GM23338 (cell line): ENCODE results near the gene IBA57. TPM values are rescaled to one million over a fixed set of nuclear protein-coding genes. Genes with fewer than 3 reads are reported as not detected.

Experiments
- ATAC-seq: fragments of 200-7000 bp; cut with Tn5 transposase; 3 replicates; pipeline ENCODE4 v1.9.1; 2020
- DNase-seq: peaks from one replicate; pipeline ENCODE4 v3.0.0-alpha.2; 2015; ENCODE audit warnings: low spot score
- H2AFZ ChIP-seq: fragments of 200-600 bp; sonication (generic); 2 replicates; pipeline ENCODE4 v1.8.0; 2016; ENCODE audit warnings: antibody characterized with exemption, mild to moderate bottlenecking, moderate library complexity
- H3F3A ChIP-seq: fragments of 200-600 bp; sonication (generic); replicated peaks from 2 replicates; pipeline ENCODE4 v1.8.0; 2017; ENCODE audit warnings: antibody characterized with exemption, mixed run types, low read depth
- H3K27ac ChIP-seq: fragments of 200-600 bp; sonication (generic); 2 replicates; pipeline ENCODE4 v1.6.1; 2016; ENCODE audit warnings: low read depth
- H3K27me3 ChIP-seq: fragments of 200-600 bp; sonication (generic); 2 replicates; pipeline ENCODE4 v1.8.0; 2016; ENCODE audit warnings: mild to moderate bottlenecking, mixed run types, moderate library complexity; ENCODE audit not compliant: insufficient read depth
- H3K36me3 ChIP-seq: fragments of 200-600 bp; sonication (generic); 2 replicates; pipeline ENCODE4 v1.8.0; 2016; ENCODE audit warnings: mild to moderate bottlenecking; ENCODE audit not compliant: insufficient read depth
- H3K4me1 ChIP-seq: fragments of 200-600 bp; sonication (generic); 2 replicates; pipeline ENCODE4 v1.8.0; 2016; ENCODE audit warnings: mild to moderate bottlenecking, moderate library complexity; ENCODE audit not compliant: insufficient read depth
- H3K4me2 ChIP-seq: fragments of 200-600 bp; sonication (generic); 2 replicates; pipeline ENCODE4 v1.7.1; 2017; ENCODE audit warnings: mixed run types
- H3K4me3 ChIP-seq: fragments of 200-600 bp; sonication (generic); 2 replicates; pipeline ENCODE4 v1.6.1; 2016; ENCODE audit warnings: mixed run types
- H3K79me2 ChIP-seq: fragments of 200-600 bp; sonication (generic); replicated peaks from 2 replicates; pipeline ENCODE4 v1.8.0; 2017; ENCODE audit warnings: mild to moderate bottlenecking; ENCODE audit not compliant: insufficient read depth
- H3K9me2 ChIP-seq: fragments of 200-600 bp; sonication (generic); 2 replicates; pipeline ENCODE4 v1.8.0; 2017; ENCODE audit not compliant: insufficient read depth
- H4K20me1 ChIP-seq: fragments of 200-600 bp; sonication (generic); replicated peaks from 2 replicates; pipeline ENCODE4 v1.8.0; 2017; ENCODE audit warnings: mild to moderate bottlenecking; ENCODE audit not compliant: insufficient read depth
- H3K27ac Mint-ChIP-seq: 2 replicates; pipeline ENCODE4 v1.8.0; 2020; ENCODE audit warnings: inconsistent platforms, mild to moderate bottlenecking, moderate library complexity, mixed read lengths
- H3K27me3 Mint-ChIP-seq: 3 replicates; pipeline ENCODE4 v1.8.0; 2022; ENCODE audit warnings: low read depth, mild to moderate bottlenecking, moderate library complexity, mixed read lengths, inconsistent platforms; ENCODE audit not compliant: insufficient read depth, poor library complexity
- H3K36me3 Mint-ChIP-seq: 3 replicates; pipeline ENCODE4 v1.8.0; 2021; ENCODE audit warnings: low read depth, mild to moderate bottlenecking, inconsistent platforms, moderate library complexity, mixed read lengths
- H3K4me1 Mint-ChIP-seq: 3 replicates; pipeline ENCODE4 v1.8.0; 2020; ENCODE audit warnings: mild to moderate bottlenecking, inconsistent platforms, mixed read lengths
- H3K4me3 Mint-ChIP-seq: 3 replicates; pipeline ENCODE4 v1.8.0; 2021; ENCODE audit warnings: moderate library complexity, mild to moderate bottlenecking, inconsistent platforms, mixed read lengths
- H3K9me3 Mint-ChIP-seq: 3 replicates; pipeline ENCODE4 v1.8.0; 2020; ENCODE audit warnings: moderate library complexity, mild to moderate bottlenecking, inconsistent platforms, mixed read lengths
- EZH2phosphoT487 ChIP-seq: fragments of 200-600 bp; sonication (generic); IDR thresholded peaks from one replicate; pipeline ENCODE4 v1.8.1; 2018; ENCODE audit warnings: antibody characterized with exemption; ENCODE audit not compliant: unreplicated experiment
- NANOG ChIP-seq: IDR thresholded peaks from 2 replicates; pipeline ENCODE4 v1.6.1; 2016; ENCODE audit warnings: antibody characterized with exemption, borderline replicate concordance
- ZNF331 ChIP-seq: fragments of 250-450 bp; sonication (Bioruptor Pico); IDR thresholded peaks from 2 replicates; pipeline ENCODE4 v1.5.0; 2020; ENCODE audit warnings: low read depth, mild to moderate bottlenecking, moderate library complexity
- polyA plus RNA-seq: library from polyadenylated mRNA; unstranded; fragments of >200 nt; fragmentation: Nextera tagmentation; extraction: Ambion mirVana; gene quantifications from 2 replicates; pipeline ENCODE4 v1.2.1, GENCODE V29; 2016
- total RNA-seq: library from RNA; depleted of rRNA; stranded (reverse); fragments of >200 nt; shearing (Covaris generic); gene quantifications from 2 replicates; pipeline ENCODE4 v1.2.3, GENCODE V29; 2014
- TF ChIP-seq, protein P1 (sequence below), 2 experiments: fragments of 200-600 bp in 1 of 2; sonication (generic) in 1 of 2; conservative IDR thresholded peaks; 2 replicates each; pipeline versions ENCODE4 v1.5.1 to v1.6.1; 2016 to 2017; ENCODE audit warnings: antibody characterized with exemption in 2 of 2, low read depth in 2 of 2, mild to moderate bottlenecking in 2 of 2, moderate library complexity in 1 of 2
- TF ChIP-seq, protein P2 (sequence below): IDR thresholded peaks from one replicate; pipeline ENCODE4 v1.6.1; 2018; ENCODE audit warnings: antibody characterized with exemption; ENCODE audit not compliant: unreplicated experiment

Gene IBA57
- total and polyA plus RNA-seq, 2 experiments from 2014 or later, result 1.1 to 10.3 TPM

DNA sequence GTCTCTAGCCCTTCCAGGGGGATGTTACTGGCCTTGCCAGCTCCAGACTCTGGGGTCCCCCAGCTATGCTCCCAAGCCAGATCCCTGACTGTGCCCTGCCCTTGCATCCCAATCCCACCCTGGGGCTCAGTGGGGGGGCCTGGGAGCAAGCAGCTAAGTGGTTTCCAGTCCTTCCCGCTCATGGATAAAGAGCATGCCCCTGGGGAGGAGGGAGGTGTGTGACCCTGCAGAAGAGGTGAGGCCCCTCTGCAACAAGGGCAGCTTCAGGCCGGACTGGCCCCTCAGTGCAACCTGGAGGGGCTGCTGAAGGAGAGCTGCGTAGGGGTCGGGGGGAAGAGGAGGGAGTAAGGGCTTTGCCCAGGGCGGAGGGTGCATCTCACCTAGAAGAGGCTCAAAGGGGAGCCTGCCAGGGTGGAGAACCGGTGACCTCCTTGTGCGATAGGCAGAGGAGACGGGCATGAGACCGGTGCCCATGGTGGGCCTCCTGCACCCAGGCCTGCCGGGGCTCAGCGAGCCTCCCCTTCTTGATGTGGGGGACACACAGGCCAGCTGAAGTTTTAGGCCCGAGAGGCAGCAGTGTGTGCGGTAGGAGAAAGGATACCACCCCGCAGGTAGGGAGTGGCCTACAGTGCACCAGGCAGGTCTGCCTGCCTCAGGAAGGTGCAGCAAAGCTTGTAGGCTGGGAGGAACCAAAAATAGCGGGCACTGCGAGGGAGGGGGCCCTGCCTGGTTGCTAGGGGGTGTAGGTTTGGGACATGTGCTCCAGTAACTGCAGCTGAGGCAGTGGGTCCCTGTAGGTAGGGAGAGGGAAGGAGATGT, 45.3 kb downstream of the IBA57 start (continued):
- TF ChIP-seq, protein P1, sequence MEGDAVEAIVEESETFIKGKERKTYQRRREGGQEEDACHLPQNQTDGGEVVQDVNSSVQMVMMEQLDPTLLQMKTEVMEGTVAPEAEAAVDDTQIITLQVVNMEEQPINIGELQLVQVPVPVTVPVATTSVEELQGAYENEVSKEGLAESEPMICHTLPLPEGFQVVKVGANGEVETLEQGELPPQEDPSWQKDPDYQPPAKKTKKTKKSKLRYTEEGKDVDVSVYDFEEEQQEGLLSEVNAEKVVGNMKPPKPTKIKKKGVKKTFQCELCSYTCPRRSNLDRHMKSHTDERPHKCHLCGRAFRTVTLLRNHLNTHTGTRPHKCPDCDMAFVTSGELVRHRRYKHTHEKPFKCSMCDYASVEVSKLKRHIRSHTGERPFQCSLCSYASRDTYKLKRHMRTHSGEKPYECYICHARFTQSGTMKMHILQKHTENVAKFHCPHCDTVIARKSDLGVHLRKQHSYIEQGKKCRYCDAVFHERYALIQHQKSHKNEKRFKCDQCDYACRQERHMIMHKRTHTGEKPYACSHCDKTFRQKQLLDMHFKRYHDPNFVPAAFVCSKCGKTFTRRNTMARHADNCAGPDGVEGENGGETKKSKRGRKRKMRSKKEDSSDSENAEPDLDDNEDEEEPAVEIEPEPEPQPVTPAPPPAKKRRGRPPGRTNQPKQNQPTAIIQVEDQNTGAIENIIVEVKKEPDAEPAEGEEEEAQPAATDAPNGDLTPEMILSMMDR (conservative IDR thresholded peaks at IDR 0.05; ENCODE audit: low read depth in 2 of 2), result no peak
- TF ChIP-seq, protein P2, sequence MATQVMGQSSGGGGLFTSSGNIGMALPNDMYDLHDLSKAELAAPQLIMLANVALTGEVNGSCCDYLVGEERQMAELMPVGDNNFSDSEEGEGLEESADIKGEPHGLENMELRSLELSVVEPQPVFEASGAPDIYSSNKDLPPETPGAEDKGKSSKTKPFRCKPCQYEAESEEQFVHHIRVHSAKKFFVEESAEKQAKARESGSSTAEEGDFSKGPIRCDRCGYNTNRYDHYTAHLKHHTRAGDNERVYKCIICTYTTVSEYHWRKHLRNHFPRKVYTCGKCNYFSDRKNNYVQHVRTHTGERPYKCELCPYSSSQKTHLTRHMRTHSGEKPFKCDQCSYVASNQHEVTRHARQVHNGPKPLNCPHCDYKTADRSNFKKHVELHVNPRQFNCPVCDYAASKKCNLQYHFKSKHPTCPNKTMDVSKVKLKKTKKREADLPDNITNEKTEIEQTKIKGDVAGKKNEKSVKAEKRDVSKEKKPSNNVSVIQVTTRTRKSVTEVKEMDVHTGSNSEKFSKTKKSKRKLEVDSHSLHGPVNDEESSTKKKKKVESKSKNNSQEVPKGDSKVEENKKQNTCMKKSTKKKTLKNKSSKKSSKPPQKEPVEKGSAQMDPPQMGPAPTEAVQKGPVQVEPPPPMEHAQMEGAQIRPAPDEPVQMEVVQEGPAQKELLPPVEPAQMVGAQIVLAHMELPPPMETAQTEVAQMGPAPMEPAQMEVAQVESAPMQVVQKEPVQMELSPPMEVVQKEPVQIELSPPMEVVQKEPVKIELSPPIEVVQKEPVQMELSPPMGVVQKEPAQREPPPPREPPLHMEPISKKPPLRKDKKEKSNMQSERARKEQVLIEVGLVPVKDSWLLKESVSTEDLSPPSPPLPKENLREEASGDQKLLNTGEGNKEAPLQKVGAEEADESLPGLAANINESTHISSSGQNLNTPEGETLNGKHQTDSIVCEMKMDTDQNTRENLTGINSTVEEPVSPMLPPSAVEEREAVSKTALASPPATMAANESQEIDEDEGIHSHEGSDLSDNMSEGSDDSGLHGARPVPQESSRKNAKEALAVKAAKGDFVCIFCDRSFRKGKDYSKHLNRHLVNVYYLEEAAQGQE, result no peak
- TF ChIP-seq EZH2phosphoT487 (no peak), NANOG (no peak)

DNA sequence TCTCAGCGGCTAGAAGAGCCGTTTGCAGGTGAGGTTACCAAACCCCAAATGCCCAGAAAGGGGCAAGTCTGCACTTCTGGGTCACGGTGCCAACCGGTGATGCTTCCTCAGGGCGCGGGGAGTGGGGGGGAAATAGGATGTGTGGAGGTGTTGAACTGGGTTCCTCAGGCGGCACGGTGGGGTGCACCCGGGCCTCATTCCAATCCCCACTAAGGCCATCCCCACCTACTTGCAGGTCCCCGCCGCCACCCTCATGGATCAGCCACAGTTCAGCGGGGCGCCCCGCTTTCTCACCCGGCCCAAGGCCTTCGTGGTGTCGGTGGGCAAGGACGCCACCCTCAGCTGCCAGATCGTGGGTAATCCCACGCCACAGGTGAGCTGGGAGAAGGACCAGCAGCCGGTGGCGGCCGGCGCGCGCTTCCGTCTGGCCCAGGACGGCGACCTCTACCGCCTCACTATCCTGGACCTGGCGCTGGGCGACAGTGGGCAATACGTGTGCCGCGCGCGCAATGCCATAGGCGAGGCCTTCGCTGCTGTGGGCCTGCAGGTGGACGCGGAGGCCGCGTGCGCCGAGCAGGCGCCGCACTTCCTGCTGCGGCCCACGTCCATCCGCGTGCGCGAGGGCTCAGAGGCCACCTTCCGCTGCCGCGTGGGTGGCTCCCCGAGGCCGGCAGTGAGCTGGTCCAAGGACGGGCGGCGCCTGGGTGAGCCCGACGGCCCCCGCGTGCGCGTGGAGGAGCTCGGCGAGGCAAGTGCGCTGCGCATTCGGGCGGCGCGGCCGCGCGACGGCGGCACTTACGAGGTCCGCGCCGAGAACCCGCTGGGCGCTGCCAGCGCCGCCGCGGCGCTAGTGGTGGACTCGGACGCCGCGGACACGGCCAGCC, 46.2 kb downstream of the IBA57 start:
- Histone ChIP-seq H3K27ac (no peak overlapping the region), H3K79me2 (no peaks in the 10 kb centered on the region), H3K4me1 (no peaks in the 10 kb centered on the region), H4K20me1 (no peaks in the 10 kb centered on the region), H3K4me3 (peak overlapping the region; percentile 82; the same call in 1 of the 2 replicates), H3K27me3 (peaks cover 18% of the 10 kb centered on the region), H3K36me3 (no peaks in the 10 kb centered on the region), H3K4me2 (peak overlapping the region; percentile 73; the same call in 1 of the 2 replicates), H3K9me2 (no peaks in the 10 kb centered on the region), H2AFZ (no peak overlapping the region), H3F3A (no peaks in the 10 kb centered on the region)
- ATAC-seq, result no peak
- 0 out of 3 replicates have a peak, but pooled peaks cover 3% of the 10 kb centered on the region for H3K4me1 Mint-ChIP-seq
- peaks cover 20% of the 10 kb centered on the region for H3K27me3 Mint-ChIP-seq
- no peak overlapping the region for H3K27ac Mint-ChIP-seq
- DNase-seq, result peak; percentile 47
- H3K4me3 Mint-ChIP-seq, result 0 out of 3 replicates have a peak overlapping the region, but pooled peaks have one; percentile 42
- H3K9me3 Mint-ChIP-seq, result peaks cover 3% of the 10 kb centered on the region; the same call in 1 of the 3 replicates
- no peak for TF ChIP-seq ZNF331
- TF ChIP-seq, protein P1 (conservative IDR thresholded peaks at IDR 0.05; ENCODE audit: low read depth in 2 of 2), result 0 out of 4 replicates have a peak, but pooled peaks of 1 of the 2 experiments have one; percentile 0
- H3K36me3 Mint-ChIP-seq, result peaks cover 5% of the 10 kb centered on the region
